ENCODE data around the gene OSBPL9.
"Not testable (repeated sequence)": the region's sequence is repeated elsewhere in the genome, so short reads cannot be mapped to it uniquely, and the experiment has no call there.

OSBPL9 gene

DNA sequence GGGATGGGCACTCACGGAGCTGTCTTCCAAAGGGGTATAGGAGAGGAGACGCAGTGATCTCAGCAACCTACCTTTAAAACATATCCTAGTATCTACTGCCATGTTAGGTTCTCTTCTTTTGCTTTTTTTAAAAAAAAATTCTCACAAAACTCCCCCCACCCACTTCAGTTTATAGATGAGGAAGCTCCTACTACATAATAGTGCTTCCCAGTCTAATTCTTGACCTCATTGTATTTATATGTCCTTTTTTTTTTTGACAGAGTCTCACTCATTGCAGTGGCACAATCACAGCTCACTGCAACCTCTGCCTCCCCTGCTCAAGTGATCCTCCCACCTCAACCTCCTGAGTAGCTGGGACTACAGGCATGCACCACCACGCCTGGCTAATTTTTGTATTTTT, 99.9 kb downstream of the OSBPL9 start:
- DNase-seq: no peak

DNA sequence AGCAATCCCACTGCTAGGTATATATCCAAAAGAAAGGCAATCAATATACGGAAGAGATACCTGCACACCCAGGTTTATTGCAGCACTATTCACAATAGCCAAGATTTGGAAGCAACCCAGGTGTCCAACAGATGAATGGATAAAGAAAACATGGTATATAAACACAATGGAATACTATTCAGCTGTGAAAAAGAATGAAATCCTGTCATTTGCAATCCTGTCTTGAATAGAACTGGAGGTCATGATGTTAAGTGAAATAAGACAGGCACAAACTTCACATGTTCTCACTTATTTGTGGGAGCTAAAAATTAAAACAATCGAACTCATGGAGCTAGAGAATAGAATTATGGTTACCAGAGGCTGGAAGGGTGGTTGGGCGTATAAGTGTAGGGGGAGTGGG, 101.0 kb downstream of the OSBPL9 start:
- no peak for DNase-seq

GRCh38 chr1:51719146-51719545, 102.3 kb downstream of the OSBPL9 start:
- DNase-seq: no peak

DNA sequence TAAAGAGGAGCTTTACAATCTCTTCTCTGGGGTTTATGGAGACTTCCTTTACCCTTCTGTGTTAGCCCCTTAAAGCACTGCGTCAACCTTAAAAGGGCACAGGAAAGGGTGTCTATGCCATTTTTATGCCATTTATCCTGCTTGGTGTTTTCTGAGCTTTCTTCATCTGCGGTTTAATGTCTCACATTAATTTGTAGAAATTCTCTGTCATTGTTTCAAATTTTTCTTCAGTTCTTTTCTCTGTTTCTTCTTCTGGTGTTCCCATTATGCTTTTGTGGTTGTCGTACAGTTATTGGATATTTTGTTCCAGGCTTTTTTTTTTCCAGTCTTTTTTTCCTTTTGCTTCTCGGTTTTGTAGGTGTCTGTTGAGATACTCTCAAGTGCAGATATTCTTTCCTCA, 107.9 kb downstream of the OSBPL9 start:
- DNase-seq: no peak

GRCh38 chr1:51726051-51726450, 109.2 kb downstream of the OSBPL9 start:
- no peak for DNase-seq

DNA sequence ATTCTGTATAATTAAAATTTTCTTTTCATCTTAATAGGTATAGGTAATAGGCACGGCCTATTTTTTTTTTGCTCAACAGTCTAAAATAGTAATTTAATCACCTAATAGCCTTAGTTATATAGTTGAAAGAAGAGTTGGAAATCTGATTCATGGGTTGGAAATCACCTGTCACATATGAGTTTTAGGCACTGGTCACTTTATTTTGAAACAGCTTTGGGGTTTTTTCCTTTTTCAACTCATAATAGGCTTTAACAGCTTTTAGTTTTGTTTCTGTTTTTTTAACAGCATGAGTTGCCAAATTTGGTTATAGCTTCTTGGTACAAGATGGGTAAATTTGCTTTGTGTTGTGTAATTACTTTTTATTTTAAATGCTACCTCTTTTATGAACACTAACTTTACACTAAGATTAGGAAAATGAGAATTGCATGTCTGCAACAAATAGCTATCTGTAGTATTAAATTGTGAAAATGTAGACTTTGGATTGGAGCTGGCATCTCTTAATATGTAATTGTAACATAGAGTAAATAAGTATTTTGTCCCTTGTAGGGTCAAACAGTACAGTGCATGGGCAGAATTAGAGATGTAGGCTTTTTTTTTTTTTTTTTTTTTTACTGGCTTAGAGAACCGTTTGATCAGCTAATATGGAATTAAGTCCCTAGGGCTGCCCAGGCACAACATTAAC, 109.8 kb downstream of the OSBPL9 start:
- DNase-seq: no peak

DNA sequence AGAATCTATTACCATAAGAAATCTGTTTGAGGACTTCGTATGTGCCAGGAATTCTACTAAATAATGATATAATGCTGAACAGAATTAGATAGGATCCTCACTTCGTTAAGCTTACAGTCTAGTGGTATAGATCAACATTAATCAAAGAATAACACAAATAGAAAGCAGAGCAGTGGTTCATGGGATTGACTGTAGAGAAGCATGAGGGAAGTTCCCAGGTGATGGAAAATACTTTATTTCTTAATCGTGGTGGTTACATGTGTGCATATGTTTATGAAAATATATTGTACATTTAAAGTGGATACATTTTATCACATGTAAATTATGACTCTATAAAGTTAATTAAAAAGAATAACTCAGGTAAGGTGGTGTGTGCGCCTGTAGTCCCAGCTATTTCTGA, 110.5 kb downstream of the OSBPL9 start:
- no peak for DNase-seq

DNA sequence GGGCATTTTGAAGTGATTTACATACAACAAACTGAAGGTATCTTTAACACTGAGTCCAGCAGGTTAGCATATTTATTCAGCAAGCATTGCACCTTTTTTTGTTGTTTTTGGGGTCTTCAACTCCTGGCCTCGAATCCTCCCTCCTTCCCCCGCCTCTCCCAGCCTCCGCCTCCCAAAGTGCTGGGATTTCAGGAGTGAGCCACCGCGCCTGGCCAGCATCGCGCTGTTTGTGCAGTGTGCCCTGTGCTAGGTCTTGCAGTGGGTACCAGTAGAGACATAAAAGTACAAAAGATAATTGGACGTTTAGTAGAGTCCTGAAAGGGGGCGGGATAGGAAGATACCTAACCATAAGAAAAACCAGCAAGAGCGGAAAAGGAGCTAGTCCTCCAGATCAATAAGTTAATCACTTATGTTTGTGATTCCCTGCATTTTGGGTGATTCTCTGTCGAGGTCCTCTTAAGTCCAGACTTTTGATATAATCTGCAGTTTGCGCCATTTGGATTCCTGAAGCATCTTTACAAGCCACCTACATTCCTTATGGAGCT, 111.8 kb downstream of the OSBPL9 start:
- no peak for DNase-seq

DNA sequence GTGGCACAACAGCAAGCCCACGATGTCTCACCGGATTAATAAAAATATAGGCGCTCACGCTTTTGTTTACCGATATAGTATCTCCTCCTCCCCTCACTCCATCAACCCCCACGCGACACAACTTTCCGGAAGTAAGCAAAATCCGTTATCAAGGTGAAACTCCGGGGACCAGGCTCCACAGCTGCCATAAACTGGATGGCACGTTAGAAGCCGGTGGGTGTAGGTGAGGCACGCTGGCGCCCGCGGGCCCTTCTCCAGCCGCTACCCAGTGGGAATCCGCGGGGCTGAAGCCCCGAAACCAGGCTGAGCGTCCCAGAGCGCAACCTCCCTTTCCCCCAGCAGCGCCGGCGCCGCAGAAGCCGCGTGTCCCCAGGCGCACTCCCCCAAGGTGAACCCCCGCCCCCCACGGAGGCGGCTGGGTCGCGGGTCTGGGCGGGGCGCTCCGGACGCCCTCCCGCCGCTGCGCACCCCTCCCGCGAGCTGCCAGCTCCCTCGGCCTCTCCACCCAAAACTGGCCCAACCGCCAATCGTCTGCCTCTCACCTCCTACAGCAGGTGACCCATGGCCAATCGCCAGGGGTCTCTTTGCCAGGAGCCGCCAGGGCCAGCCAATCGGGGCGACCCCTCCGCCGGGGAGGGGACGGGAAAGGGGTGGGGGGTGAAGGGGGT, 112.4 kb downstream of the OSBPL9 start:
- DNase-seq: peak; percentile 91

GRCh38 chr1:51729824-51730301, 113.0 kb downstream of the OSBPL9 start:
- DNase-seq: no peak

- no peak for DNase-seq
Measured at GRCh38 chr1:51731998-51732397, 115.1 kb downstream of the OSBPL9 start.

- DNase-seq: no peak
Measured at GRCh38 chr1:51732701-51733425, 116.0 kb downstream of the OSBPL9 start.

GRCh38 chr1:51733426-51733774, 116.5 kb downstream of the OSBPL9 start:
- not testable (repeated sequence) for DNase-seq

GRCh38 chr1:51733793-51734522, 117.1 kb downstream of the OSBPL9 start:
- DNase-seq: no peak

GRCh38 chr1:51734896-51735745, 118.2 kb downstream of the OSBPL9 start:
- DNase-seq: peak; percentile 17

DNA sequence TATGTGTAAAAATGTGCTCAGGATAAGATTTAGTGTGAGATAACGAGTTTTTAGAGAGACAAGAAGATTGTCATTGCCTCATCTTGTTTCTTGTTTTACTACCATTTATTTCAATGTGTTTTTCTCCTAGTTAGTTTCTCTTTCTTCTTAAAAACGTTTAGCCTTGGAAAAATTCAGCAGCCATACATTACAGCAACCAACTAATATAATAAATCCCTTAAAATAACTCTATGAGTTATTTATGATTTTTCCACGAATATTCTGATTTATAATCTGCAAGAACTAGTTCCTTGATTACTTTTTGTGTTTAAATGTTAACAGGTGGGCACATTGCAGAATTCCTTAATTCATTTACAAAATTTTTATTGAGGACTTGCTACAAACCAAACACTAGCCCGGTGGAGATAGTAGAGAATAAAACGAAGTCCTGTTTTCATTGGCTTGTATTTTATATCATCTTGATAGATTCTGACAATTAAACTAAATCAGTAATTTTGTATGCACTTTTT, 118.9 kb downstream of the OSBPL9 start:
- DNase-seq: no peak

DNA sequence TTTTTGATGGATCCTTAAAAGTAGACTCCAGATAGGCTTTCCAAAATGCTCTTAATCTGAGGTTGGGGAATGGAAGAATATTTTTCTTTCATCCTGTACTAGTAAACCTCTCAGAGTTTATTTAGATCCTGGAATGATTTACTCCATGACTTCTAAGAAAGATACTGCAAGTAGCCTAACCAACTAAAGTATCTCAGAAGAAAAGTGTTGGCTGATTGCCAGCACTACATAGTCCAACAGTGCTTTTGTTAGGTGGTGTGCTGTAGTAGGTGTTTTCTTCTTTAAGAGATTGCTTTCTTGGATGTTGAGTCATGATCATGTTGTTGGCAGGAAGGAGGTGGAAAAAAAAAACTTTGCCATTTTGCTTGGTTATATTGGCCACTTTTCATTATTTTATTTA, 119.8 kb downstream of the OSBPL9 start:
- no peak for DNase-seq

DNA sequence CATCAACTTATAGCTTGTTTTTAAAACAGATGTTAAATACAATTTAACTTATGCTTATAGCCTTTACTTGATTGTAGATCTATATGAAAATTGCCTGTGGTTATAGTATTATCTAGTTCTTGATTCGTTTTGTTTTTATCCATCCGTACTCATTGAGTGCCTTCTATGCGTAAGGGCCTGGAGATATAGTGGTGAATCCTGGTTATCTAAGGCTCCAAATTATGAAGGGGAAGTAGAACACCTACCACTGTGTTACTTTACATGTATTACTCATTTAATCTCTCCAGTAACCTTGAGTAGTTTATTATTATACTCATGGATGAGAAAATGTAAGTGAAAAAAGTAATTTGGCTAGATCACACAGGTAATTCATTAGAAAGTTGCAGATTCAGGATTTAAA, 121.8 kb downstream of the OSBPL9 start:
- DNase-seq: no peak

DNA sequence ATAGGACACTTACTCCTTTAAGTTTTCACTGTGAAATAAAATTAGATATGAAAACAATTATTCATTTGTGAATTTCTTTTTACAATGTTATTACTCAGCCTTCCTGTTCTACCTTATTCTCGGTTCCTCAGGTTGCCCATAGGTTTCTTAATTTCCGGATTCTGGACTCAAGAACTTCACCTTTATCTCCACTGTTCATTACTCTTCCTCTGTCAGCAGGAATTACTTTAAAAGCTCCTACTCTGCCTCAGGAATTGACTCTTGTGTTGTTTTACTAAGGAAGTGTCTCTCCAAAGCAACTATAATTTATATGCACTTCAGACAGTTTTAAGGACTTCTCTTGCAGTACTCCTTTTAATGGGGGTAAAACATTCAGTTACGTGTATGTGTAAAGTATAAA, 123.8 kb downstream of the OSBPL9 start:
- DNase-seq: no peak

DNA sequence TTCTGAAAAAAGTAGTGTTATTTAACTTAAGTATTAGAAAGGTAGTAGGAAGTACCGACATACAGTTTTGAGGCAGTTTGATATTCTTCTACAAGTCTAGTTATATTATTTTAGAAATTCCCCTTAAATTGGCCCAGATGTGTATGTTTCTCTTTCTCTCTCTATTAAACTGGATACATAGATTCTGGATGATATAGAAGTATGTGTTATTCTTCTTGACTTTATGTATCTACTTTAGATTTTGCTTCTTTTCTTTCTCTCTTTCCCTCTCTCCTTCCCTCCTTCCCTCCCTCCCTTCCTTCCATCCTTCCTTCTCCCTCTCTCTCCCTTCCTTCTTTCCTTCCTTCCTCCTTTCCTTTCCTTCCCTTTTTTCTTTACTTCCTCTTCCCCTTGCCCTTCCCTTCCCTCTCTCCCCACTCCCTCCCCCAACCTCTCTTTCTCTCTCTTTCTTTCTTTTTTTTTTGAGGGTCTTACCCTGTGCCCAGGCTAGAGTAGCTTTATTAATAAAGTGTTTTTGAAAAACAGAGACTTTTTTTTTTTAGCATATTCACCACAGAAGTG, 124.3 kb downstream of the OSBPL9 start:
- DNase-seq: no peak

GRCh38 chr1:51744506-51745303, 127.8 kb downstream of the OSBPL9 start:
- DNase-seq: no peak
